ENCODE measurements around the gene CYB5R4. TPM values are rescaled to one million over a fixed set of nuclear protein-coding genes. Genes with fewer than 3 reads are reported as not detected.

CYB5R4 gene
- total RNA-seq, 6 experiments from 2014 or later = 3.6 to 7.9 (median 5.1) TPM

GRCh38 chr6:83846291-83846690 lies 13.2 kb upstream of the CYB5R4 start:
- H3K9me3 ChIP-seq = no peaks in the 10 kb centered on the region
- DNase-seq = no peak
- H3K4me3 ChIP-seq = no peak overlapping the region
- H3K27ac ChIP-seq = no peak overlapping the region
- intact Hi-C loops (cut with DNase I) = no loop called here
- ATAC-seq = no peak
- H3K36me3 ChIP-seq = no peaks in the 10 kb centered on the region
- TF ChIP-seq POLR2A (IDR thresholded peaks at IDR 0.05) (no peak), CTCF (IDR thresholded peaks at IDR 0.05) (no peak)
- H3K27me3 ChIP-seq = no peaks in the 10 kb centered on the region
- no peaks in the 10 kb centered on the region for H3K4me1 ChIP-seq
- 21% methylated on average over 1 of the region's 1 CpG for WGBS (ENCODE audit: insufficient coverage, low coverage, low lambda C conversion rate, missing lambda C conversion rate)

DNA sequence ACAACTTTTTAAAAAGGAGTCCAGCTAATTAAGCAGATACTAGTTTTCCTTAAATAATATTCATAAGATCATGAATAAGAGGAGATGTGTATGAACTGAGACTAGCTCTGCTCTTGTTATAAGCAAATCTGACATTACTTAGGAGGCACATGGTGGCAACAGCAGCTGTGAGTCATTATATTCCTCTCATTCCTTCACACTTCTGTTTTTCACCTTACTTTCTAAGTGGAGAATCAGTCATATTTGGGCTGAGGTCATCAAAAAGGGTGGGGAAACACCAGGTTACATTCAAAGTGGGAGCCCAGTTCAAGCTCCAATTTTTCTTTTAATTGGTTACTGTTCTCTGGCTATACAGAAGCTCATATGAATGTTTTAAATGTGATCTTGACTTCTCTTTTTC lies 12.3 kb upstream of the CYB5R4 start:
- Histone ChIP-seq H3K27ac (no peak overlapping the region), H3K27me3 (no peaks in the 10 kb centered on the region), H3K4me3 (no peak overlapping the region), H3K4me1 (no peaks in the 10 kb centered on the region), H3K36me3 (no peaks in the 10 kb centered on the region), H3K9me3 (no peaks in the 10 kb centered on the region)
- no peak for DNase-seq
- no peak for TF ChIP-seq CTCF (IDR thresholded peaks at IDR 0.05)
- TF ChIP-seq POLR2A (IDR thresholded peaks at IDR 0.05) = no peak
- ATAC-seq = no peak
- intact Hi-C loops (cut with DNase I) = no loop called here

GRCh38 chr6:83849127-83849526 lies 10.4 kb upstream of the CYB5R4 start:
- TF ChIP-seq POLR2A (IDR thresholded peaks at IDR 0.05) (no peak), CTCF (IDR thresholded peaks at IDR 0.05) (no peak)
- no peak overlapping the region for H3K27ac ChIP-seq
- DNase-seq = no peak
- no peak overlapping the region for H3K4me3 ChIP-seq
- 58% methylated on average over 2 of the region's 2 CpGs for WGBS (ENCODE audit: insufficient coverage, low coverage, low lambda C conversion rate, missing lambda C conversion rate)
- intact Hi-C loops (cut with DNase I) = no loop called here
- H3K27me3 ChIP-seq = peaks cover 0 to 7% of the 10 kb centered on the region in 2 donors
- H3K9me3 ChIP-seq = no peaks in the 10 kb centered on the region
- H3K36me3 ChIP-seq = no peaks in the 10 kb centered on the region
- no peak for ATAC-seq
- H3K4me1 ChIP-seq = peaks cover 0 to 10% (median 0%) of the 10 kb centered on the region in 4 donors

- 70% methylated on average over 3 of the region's 3 CpGs for WGBS (ENCODE audit: insufficient coverage, low coverage, low lambda C conversion rate, missing lambda C conversion rate)
- Histone ChIP-seq H3K4me1 (peaks cover 0 to 10% (median 0%) of the 10 kb centered on the region in 4 donors), H3K36me3 (no peaks in the 10 kb centered on the region), H3K9me3 (no peaks in the 10 kb centered on the region), H3K27ac (no peak overlapping the region), H3K27me3 (peaks cover 0 to 7% of the 10 kb centered on the region in 2 donors), H3K4me3 (no peak overlapping the region)
- ATAC-seq (no peak), DNase-seq (no peak)
- TF ChIP-seq POLR2A (IDR thresholded peaks at IDR 0.05) = no peak
- no peak for TF ChIP-seq CTCF (IDR thresholded peaks at IDR 0.05)
- intact Hi-C loops (cut with DNase I) = no loop called here
These were observed 9.9 kb upstream of the CYB5R4 start for GRCh38 chr6:83849610-83850009.

Measured in right lobe of liver (tissue), 6 donors.